Stomach smooth muscle (tissue), 2 donors: ENCODE data around the gene USP16.
A peak's percentile ranks its signal among the peaks of the same experiment; 100 is the strongest.
"Not testable (repeated sequence)": the region's sequence is repeated elsewhere in the genome, so short reads cannot be mapped to it uniquely, and the experiment has no call there.

Experiments
- H3K27ac ChIP-seq: one replicate; pipeline ENCODE4 v1.7.0; 2013; ENCODE audit warnings: mild to moderate bottlenecking, low read length, inconsistent platforms
- H3K27me3 ChIP-seq, 2 donors: one replicate each; pipeline ENCODE4 v1.7.0; 2013; ENCODE audit warnings: low read length in 2 of 2; ENCODE audit not compliant: insufficient read depth in 2 of 2, control insufficient read depth in 1 of 2
- H3K36me3 ChIP-seq, 2 donors: one replicate each; pipeline ENCODE4 v1.7.0; 2013; ENCODE audit warnings: low read length in 2 of 2; ENCODE audit not compliant: control insufficient read depth in 2 of 2, insufficient read depth in 2 of 2
- H3K4me1 ChIP-seq: one replicate; pipeline ENCODE4 v1.7.0; 2013; ENCODE audit warnings: low read length; ENCODE audit not compliant: control insufficient read depth, insufficient read depth
- H3K4me3 ChIP-seq, 2 donors: one replicate each; pipeline ENCODE4 v1.7.0; 2013; ENCODE audit warnings: low read length in 2 of 2
- H3K9ac ChIP-seq, 2 donors: one replicate each; pipeline ENCODE4 v1.7.0; 2013; ENCODE audit warnings: low read length in 2 of 2, mild to moderate bottlenecking in 1 of 2
- H3K9me3 ChIP-seq, 2 donors: one replicate each; pipeline ENCODE4 v1.7.0; 2013; ENCODE audit warnings: low read length in 2 of 2; ENCODE audit not compliant: control insufficient read depth in 2 of 2
- donor health status: healthy.
- donor health status: Pancreatic carcinoma.

The USP16 gene

GRCh38 chr21:29005696-29006095 lies 18.8 kb upstream of the USP16 start:
- no peak overlapping the region for H3K4me3 ChIP-seq
- peaks cover 7% of the 10 kb centered on the region for H3K4me1 ChIP-seq
- H3K36me3 ChIP-seq: peaks cover 7 to 11% of the 10 kb centered on the region in 2 donors
- no peak overlapping the region for H3K9ac ChIP-seq
- H3K27ac ChIP-seq: no peak overlapping the region
- no peaks in the 10 kb centered on the region for H3K27me3 ChIP-seq
- H3K9me3 ChIP-seq: no peaks in the 10 kb centered on the region

- Histone ChIP-seq H3K9me3 (no peaks in the 10 kb centered on the region), H3K9ac (no peak overlapping the region), H3K4me1 (peaks cover 7% of the 10 kb centered on the region), H3K27me3 (no peaks in the 10 kb centered on the region), H3K36me3 (peaks cover 7 to 11% of the 10 kb centered on the region in 2 donors), H3K27ac (no peak overlapping the region), H3K4me3 (no peak overlapping the region)
These were observed 17.3 kb upstream of the USP16 start for GRCh38 chr21:29007135-29007534.

- no peaks in the 10 kb centered on the region for H3K9me3 ChIP-seq
- no peak overlapping the region for H3K9ac ChIP-seq
- H3K4me3 ChIP-seq: no peak overlapping the region
- no peaks in the 10 kb centered on the region for H3K27me3 ChIP-seq
- H3K4me1 ChIP-seq: peaks cover under 1% of the 10 kb centered on the region
- H3K36me3 ChIP-seq: peaks cover 7 to 11% of the 10 kb centered on the region in 2 donors
- no peak overlapping the region for H3K27ac ChIP-seq
These were observed 16.7 kb upstream of the USP16 start for GRCh38 chr21:29007810-29008209.

GRCh38 chr21:29008367-29008766 lies 16.1 kb upstream of the USP16 start:
- Histone ChIP-seq H3K27me3 (no peaks in the 10 kb centered on the region), H3K4me3 (no peak overlapping the region), H3K9ac (no peak overlapping the region), H3K4me1 (no peaks in the 10 kb centered on the region), H3K27ac (no peak overlapping the region), H3K36me3 (peaks cover 7 to 11% of the 10 kb centered on the region in 2 donors), H3K9me3 (no peaks in the 10 kb centered on the region)

- not testable (repeated sequence) for H3K4me1 ChIP-seq, H3K27ac ChIP-seq, H3K4me3 ChIP-seq, H3K9me3 ChIP-seq, H3K27me3 ChIP-seq, H3K9ac ChIP-seq
- H3K36me3 ChIP-seq: peaks cover 7 to 11% of the 10 kb centered on the region in 2 donors
These were observed 13.2 kb upstream of the USP16 start for GRCh38 chr21:29011236-29011635.

- H3K27ac ChIP-seq: no peak overlapping the region
- peak overlapping the region; percentile 76 to 98 for H3K4me3 ChIP-seq
- H3K9ac ChIP-seq: peak overlapping the region in 1 of 2 donors; percentile 68
These were observed 6.7 kb upstream of the USP16 start for GRCh38 chr21:29017639-29018237.

GRCh38 chr21:29018540-29018939 lies 5.9 kb upstream of the USP16 start:
- Histone ChIP-seq H3K9ac (peak overlapping the region; percentile 68 to 72), H3K4me1 (peaks cover 5% of the 10 kb centered on the region), H3K4me3 (peak overlapping the region; percentile 76 to 98), H3K36me3 (no peaks in the 10 kb centered on the region), H3K27me3 (no peaks in the 10 kb centered on the region), H3K27ac (peak overlapping the region; percentile 46), H3K9me3 (no peaks in the 10 kb centered on the region)

More at GRCh38 chr21:29017639-29018237, 6.7 kb upstream of the USP16 start:
- Histone ChIP-seq H3K27me3 (no peaks in the 10 kb centered on the region), H3K4me1 (peaks cover 5% of the 10 kb centered on the region), H3K36me3 (no peaks in the 10 kb centered on the region), H3K9me3 (no peaks in the 10 kb centered on the region)

- no peaks in the 10 kb centered on the region for H3K27me3 ChIP-seq
- no peak overlapping the region for H3K27ac ChIP-seq
- H3K4me1 ChIP-seq: peaks cover 14% of the 10 kb centered on the region
- H3K9ac ChIP-seq: no peak overlapping the region
- H3K9me3 ChIP-seq: no peaks in the 10 kb centered on the region
- H3K36me3 ChIP-seq: no peaks in the 10 kb centered on the region
- H3K4me3 ChIP-seq: no peak overlapping the region
These were observed 2.3 kb upstream of the USP16 start for GRCh38 chr21:29022166-29022565.

GRCh38 chr21:29025328-29025713 lies 853 bp downstream of the USP16 start:
- H3K4me1 ChIP-seq: peaks cover 9% of the 10 kb centered on the region
- H3K27ac ChIP-seq: peak overlapping the region; percentile 99
- no peaks in the 10 kb centered on the region for H3K27me3 ChIP-seq
- H3K4me3 ChIP-seq: peak overlapping the region; percentile 60 to 99
- H3K36me3 ChIP-seq: no peaks in the 10 kb centered on the region
- peak overlapping the region; percentile 99 to 100 for H3K9ac ChIP-seq
- H3K9me3 ChIP-seq: no peaks in the 10 kb centered on the region

GRCh38 chr21:29029524-29029923 lies 5.1 kb downstream of the USP16 start:
- H3K4me3 ChIP-seq: no peak overlapping the region
- H3K27ac ChIP-seq: no peak overlapping the region
- H3K36me3 ChIP-seq: peaks cover 16 to 29% of the 10 kb centered on the region in 2 donors
- peaks cover 9% of the 10 kb centered on the region for H3K4me1 ChIP-seq
- H3K9ac ChIP-seq: no peak overlapping the region
- no peaks in the 10 kb centered on the region for H3K27me3 ChIP-seq
- H3K9me3 ChIP-seq: no peaks in the 10 kb centered on the region

GRCh38 chr21:29030909-29031308 lies 6.4 kb downstream of the USP16 start:
- Histone ChIP-seq H3K9me3 (no peaks in the 10 kb centered on the region), H3K9ac (no peak overlapping the region), H3K27ac (no peak overlapping the region), H3K4me3 (no peak overlapping the region), H3K27me3 (no peaks in the 10 kb centered on the region), H3K4me1 (peaks cover 4% of the 10 kb centered on the region), H3K36me3 (peaks cover 16 to 36% of the 10 kb centered on the region in 2 donors)
